Measurements from ENCODE around the gene SHANK2. TPM values are rescaled to one million over a fixed set of nuclear protein-coding genes. Genes with fewer than 3 reads are reported as not detected.

SHANK2 gene
- polyA plus RNA-seq, 1 donor: 34.8 TPM

DNA sequence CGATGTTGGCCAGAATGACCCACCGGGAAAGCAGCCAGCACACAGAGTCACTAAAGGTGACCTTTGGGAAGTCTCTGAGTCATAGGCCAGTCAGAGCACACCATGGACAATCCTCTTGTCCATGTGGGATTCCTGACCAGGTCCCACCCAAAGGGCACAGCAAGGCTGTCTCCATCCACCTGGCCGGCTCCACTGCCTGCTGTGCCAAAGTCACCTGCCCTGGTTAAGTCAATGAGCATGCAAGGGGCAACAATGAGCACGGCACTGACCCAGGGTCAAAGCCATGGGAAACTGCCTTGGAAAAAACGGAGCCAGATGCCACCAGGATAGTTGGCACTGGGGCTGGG lies 49.8 kb downstream of the SHANK2 start:
- DNase-seq: no peak

Other genes with a start within 250 kb of the SHANK2 start
- gene DHCR7, start 195.8 kb upstream of the SHANK2 start, polyA plus RNA-seq (ENCODE audit: insufficient read length): 54.2 TPM
- gene NADSYN1, start 200.6 kb upstream of the SHANK2 start, polyA plus RNA-seq (ENCODE audit: insufficient read length): 78.4 TPM

Measured in left kidney (tissue), 2 donors.